Stimulated activated CD4-positive, alpha-beta T cell treated with anti-CD3 and anti-CD28 coated beads, TNF-alpha, amount 100 ng/mL, for 48 hours (primary cell): ENCODE measurements around the gene PDRG1.

Experiments
- DNase-seq, 3 donors: peaks; one replicate each; pipeline ENCODE4 v3.0.0-alpha.2; 2020; ENCODE audit warnings: low read depth in 3 of 3

Gene PDRG1

DNA sequence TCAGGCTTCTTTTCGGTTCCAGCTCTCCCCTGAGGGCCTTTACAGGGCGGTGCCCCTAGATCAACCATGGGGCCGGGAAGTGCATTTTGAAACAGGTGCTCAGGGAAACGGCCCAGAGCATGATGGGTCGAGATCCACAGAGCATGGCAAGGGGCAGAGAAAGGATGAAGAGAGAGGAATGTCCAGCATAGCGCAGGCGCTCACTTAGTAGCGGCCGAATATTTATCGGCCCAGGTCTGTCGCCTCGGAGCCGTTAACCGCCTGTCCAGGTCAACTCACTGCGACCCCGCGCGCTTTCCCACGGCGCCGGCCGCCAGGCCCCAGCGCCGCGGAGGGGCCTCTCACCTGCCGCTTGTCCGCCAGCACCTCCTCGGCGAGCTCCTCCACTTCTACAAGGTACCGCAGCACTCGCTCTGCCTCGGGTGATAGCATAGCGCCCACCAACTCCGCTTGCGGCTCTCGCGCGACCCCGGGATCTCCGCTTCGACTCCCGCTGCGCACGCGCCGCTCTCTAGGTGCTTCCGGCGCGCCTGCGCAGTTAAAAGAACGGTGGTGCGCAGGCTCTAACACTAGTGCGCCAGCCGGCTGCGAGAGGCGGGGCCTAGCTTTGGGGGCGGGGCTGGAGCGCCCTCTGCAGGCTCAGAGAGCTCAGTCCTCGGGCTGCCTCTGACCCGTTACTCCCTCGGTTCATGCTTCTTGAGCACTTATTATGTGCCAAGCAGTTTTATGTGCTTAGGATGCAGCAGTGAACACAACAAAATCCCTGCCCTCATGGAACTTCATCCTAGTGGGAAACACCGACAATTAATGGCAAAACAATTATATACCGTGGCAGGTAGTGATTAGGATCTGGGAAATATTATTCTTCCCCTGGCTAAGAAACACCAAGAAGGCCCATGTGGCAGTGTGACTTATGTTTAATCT is at the start of gene PDRG1:
Gene PDRG1 (minus strand): TSS at position 517 of the 924 bp plus-strand sequence. CDS start 85 bp downstream, at position 432.
- peak; percentile 93 to 96 (median 94) for DNase-seq

GRCh38 chr20:31998246-31998645 is 46.4 kb upstream of the PDRG1 start:
- DNase-seq, result no peak

- DNase-seq, result no peak
These were observed 45.1 kb upstream of the PDRG1 start for GRCh38 chr20:31996996-31997395.

GRCh38 chr20:31992086-31992485 is 40.2 kb upstream of the PDRG1 start:
- DNase-seq, result no peak

GRCh38 chr20:31991339-31991705 is 39.5 kb upstream of the PDRG1 start:
- DNase-seq, result no peak

DNA sequence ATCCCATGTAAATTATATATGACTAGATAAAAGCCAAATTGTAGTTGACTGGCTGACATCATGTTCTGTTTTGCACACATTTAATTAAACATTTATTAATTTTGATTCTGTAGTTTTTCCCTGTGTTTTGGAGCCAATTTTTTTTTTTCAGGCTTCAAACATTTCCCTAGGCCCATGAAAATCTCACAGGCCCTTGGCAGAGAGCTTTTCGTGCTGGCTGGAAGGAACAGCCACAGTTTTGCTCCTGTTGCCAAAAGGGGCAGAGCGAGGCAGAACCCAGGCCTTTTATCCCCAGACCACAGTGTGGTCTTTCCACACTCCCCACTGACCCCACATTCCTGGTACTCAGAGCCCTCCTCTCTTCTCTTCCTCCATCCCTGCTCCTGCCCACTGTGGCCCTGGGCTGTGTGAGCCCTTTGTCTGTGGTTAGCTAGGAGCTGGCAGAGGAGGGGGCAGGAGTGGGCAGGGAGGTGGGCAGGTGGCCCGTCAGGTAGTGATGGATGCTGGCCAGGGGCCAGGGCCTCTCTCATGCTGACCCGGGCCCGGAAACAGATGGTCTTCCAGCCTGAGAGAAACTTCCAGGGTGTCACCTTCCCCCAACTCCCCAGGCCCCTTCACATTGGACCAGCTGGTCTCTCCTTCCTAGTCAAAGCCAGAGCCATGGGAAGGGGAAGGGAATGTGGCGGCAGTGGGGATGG is 38.9 kb upstream of the PDRG1 start:
- no peak for DNase-seq

DNA sequence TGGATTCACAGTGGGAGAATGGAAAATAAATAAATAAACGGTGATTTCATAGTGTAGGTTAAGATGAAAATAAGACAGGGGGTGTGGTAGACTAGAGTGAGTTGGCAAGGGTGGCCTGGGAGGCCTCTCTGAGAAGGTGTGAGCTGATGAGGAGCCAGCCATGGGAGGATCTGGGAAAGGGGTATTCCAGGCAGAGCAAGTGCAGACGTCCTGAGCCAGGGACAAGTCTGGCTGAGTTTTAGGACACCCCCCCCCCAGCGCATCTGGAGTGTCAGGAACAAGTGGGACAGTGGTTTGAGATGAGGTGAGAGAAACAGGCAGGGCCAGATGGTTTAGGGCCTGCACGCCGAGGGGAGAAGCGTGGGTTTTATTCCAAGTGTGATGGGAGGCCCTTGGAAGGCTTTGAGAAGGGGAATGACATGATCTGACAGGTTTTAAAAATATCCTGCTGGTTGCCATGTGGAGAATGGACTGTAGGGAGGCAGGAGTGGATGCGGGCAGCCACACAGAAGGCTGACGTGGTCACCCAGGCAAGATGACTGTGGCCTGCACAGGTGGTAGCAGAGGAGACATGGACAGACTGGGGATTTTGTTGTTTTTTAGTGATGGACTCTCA is 37.3 kb upstream of the PDRG1 start:
- DNase-seq, result no peak

DNA sequence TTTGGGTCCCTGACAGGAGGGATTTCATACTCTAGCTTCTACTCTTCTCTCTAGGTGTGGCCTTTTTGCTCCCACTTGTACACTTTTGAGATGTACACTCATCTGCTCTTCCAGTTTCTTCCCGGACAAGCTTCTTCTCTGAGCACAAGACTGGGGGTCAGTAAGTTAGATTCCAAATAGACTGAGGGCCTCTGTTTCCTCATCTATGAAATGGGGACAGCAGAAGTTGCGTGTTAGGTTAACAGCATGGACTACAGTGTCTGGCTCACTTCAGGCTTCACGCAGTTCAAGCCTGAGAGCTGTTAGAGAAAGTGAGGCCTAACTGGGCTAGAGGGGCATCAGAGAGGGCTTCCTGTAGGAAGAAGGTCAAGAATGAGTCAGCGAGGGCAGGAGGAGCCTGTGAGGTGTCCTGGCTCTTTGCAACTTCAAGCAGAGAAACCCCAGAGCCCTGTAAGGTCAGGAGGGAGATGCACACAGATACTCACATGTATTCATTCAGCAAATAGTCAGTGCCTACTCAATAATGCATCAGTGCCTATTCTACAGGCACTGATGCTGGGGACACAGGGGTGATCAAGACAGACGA is 36.7 kb upstream of the PDRG1 start:
- no peak for DNase-seq

DNA sequence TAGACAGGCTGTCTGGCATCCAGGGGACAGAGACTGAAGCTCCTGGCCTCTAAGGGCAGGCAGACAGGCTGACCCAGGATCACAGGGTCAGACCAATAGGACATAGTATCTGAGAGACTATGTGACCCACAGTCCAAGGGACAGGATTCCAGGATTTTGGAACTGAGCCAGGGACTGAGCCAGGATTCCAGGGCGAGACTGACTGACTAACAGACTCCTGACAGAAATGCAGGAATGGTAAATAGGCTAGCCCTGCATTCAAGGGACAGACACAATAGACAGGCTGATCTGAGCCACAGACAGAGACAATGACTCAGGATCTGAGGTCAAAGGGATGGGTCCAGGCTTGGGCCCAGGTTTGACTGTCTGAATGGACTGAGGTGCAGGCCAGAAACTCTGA is 35.9 kb upstream of the PDRG1 start:
- DNase-seq, result no peak

DNA sequence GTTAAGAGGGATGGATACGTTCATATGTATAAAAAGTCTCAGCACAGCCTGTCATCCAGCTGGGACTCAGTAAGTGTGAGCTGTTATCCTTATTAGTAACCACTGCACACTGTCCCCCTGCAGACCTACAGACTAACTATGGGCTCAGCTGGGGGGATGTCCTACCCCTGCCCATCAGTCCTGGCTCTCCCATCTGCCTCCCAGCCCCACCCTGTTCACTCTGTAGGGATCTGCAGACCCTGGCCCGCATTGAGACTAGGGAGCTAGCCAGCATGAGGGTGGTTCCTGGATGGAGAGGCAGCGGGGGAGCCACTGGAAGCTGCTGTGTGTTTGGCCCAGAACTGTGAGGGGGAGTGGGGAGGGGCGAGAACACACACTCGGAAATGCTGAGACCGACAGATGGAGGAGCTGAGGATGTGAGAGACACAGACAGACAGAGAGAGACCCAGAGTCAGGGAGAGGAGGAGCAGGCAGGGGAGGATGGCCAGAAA is 33.2 kb upstream of the PDRG1 start:
- no peak for DNase-seq

DNA sequence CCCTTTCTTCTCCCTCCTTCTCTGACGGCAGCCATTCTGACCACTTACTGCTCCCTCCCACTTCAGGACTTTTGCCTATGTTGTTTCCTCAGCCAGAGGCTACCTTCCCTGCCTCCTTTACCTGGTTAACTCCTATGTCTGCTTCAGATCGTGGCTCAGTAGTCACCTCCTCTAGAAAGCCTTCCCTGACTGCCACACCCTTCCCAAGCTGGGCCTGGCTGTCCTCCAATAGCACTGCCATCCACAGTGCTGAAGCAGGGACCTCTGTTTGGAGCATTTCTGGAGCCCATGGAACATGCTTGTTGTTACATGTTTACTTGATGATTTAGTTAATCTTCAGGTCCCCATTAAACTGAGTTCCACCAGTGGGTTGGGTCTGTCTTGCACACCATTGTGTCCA is 29.9 kb upstream of the PDRG1 start:
- no peak for DNase-seq

DNA sequence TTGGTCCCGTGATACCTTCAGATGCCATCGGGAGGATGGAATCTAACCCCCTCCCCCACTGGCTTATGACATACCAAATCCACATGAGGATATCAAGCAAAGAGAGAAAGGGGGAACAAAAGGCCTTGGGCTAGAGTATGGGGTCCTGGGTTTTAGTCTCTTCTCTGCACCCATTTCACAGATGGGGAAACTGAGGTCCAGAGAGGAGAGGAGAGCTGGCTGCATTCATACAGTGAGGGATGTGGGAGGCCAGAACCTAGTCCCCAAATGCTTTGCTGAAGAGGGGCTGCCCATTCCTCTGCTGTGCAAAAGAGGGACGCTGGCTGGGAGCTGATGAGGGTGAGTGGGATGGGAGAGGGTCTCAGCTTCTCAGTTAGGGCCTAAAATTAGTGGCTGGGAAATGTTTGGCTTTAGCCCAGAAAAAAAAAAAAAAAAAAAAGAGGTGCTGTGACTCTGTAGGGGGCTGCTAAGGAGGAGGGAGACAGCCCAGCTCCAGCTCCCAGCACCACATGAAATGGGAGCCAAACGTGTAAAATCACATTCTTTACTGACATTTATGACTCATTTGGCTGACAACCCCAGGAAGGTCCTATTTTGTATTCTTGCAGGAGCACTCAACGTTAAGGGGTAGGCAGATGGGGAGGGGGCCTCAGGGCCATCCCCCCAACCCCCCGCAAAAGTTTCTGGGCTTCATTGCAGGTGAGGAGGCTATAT is 28.0 kb upstream of the PDRG1 start:
- no peak for DNase-seq

GRCh38 chr20:31977080-31977479 is 25.2 kb upstream of the PDRG1 start:
- no peak for DNase-seq

DNA sequence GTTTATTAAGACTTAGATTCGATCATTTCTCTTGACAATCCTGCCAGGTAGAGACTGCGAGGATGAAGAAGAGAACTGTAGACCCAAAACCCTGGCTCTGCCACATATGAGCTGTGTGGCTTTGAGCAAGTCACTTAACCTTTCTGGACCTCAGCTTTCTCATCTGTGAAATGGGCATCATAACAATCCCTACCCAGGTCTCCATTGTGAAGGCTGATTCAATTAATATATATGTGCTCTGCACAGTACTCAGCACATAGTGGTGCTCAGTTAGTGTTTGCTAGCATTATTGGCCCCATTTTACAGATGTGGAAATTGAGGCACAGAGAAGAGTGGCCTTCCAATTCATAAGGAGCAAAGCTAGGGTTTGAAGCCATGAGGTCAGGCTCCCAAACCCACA is 24.0 kb upstream of the PDRG1 start:
- DNase-seq, result no peak

DNA sequence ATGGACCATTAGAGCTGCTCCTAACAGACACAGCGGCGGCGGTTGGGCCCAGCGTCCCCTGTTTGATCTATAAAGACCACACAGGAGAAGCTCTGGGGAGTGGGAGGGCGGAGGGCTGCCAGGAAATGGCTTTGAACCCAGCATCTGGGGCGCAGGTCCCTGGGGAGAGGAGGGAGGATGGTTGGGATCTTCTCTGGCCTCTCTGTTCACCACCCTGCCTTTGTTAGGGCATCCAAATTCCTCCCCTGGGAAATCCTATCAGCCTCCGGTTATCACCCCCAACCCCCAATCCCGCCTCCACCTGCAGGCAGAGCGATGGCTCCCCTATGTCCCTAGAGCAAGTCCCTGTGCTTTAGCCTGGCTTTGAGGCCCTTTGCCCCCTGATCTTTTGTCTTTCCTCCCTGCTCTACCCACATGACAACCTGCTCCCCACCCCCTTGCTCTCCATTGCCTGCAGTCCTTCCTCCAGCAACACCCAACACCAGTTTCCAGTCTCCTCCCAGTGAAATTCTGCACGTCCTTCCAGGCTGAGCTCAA is 23.2 kb upstream of the PDRG1 start:
- DNase-seq, result no peak

- no peak for DNase-seq
These were observed 22.4 kb upstream of the PDRG1 start for GRCh38 chr20:31974296-31974695.

DNA sequence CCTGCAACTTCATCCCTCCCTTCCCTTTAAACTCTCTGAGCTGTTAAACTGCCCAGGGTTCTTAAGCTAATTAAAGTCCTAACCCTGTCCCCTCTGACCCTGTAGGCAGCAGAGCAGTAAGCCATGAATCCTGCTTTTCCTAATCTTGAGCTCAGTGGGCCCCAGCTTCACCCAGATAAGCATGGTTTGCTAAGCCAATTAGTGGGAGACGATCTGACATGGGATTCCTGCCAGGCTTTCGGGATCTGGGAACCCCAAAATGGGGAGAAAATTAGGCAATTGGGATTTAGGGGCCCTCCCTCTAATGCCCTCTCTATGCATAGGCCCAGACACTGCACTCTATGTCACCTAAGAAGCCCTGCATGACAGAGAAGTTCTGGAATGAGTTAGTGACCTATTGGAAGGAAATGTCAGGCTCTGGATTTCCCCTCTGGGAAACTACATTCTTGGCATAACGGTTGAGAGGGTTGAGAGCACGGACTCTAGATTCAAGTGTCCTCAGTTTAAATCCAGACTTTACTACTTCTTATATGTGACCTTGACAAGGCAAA is 20.7 kb upstream of the PDRG1 start:
- DNase-seq, result no peak

DNA sequence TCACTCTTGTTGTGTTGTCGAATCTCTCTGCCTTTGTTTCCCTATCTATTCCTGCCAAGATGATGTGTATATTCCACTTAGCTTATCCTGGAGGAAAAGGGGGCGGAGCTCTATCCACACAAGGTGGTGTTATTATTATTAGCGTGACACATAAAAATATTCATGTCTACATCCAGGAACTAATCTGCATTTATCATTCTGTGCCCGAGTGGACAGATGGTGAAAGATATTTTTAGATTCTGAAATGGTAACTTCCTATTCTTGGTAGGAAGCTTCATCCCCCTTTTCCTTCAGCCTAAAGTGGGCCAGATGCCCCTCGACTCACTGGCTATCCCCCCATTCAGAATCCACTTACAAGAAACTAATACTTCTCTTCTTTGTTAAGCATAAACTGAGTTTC is 18.1 kb upstream of the PDRG1 start:
- DNase-seq, result no peak

- peak; percentile 54 to 70 (median 62) for DNase-seq
These were observed 16.7 kb upstream of the PDRG1 start for GRCh38 chr20:31968291-31969126.

DNA sequence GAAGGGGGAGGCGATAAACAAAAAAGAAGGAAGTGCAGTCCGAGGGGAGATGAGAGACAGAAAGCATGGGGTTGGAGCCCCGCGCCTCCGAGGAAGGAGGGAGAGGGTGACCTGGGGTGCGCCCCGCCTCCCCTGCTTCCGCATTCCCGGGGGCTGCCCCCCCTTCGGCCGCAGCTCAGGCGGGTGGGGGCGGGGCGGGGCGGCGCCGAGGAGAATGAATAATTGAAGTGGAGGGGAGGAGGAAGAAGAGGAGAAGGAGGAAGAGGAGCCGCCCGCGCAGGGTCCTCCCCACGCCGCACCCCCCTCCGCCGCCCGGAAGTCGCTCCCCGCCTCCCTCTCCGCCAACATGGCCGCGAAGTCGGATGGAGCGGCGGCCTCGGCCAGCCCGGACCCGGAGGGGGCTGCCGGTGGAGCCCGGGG is 16.0 kb upstream of the PDRG1 start, which contains the start of gene XKR7:
Gene XKR7 (plus strand): TSS at position 322 of the 420 bp plus-strand sequence. CDS start 25 bp downstream, at position 347.
- DNase-seq, result no peak
